Stimulated activated memory B cell treated with anti-CD40 and anti-IgM and Interleukin-4, amounts not matched to agents 10 μg/mL and 1 μg/mL and 100 μg/mL, for 72 hours (primary cell): ENCODE measurements around the gene TBCK.

Experiments
- ATAC-seq: fragments of 150-1000 bp; cut with Tn5 transposase; 2 replicates; pipeline ENCODE4 v1.10.0; 2021
- H3K27ac Mint-ChIP-seq: one replicate; pipeline ENCODE4 v1.8.0; 2022; ENCODE audit warnings: mild to moderate bottlenecking, mixed read lengths
- H3K27me3 Mint-ChIP-seq: one replicate; pipeline ENCODE4 v1.8.0; 2022; ENCODE audit warnings: mixed read lengths
- H3K36me3 Mint-ChIP-seq: one replicate; pipeline ENCODE4 v1.8.0; 2022; ENCODE audit warnings: mixed read lengths
- H3K4me1 Mint-ChIP-seq: one replicate; pipeline ENCODE4 v1.8.0; 2022; ENCODE audit warnings: mixed read lengths
- H3K4me3 Mint-ChIP-seq: one replicate; pipeline ENCODE4 v1.8.0; 2022; ENCODE audit warnings: mild to moderate bottlenecking, moderate library complexity, mixed read lengths
- H3K9me3 Mint-ChIP-seq: one replicate; pipeline ENCODE4 v1.8.0; 2022; ENCODE audit warnings: mixed read lengths

TBCK gene

DNA sequence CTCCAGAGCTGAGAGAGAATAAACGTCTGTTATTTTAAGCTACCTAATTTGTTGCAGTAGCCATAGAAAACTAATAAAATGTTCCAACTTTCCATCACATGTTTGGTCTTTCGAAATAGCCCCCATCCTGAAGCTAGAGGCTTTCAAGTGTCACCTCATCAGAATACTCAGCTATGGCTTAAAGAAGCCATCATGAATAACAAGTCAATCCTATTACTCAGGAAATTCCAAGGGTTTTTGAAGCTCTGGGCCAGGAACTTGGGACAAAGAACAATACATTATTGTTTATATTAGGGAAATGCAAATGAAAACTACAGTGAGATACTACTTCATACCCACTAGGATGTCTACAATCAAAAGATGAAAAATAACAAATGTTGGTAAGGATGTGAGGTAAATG, 42.2 kb downstream of the TBCK start:
- Mint-ChIP-seq H3K4me1 (peaks cover 9% of the 10 kb centered on the region), H3K9me3 (no peaks in the 10 kb centered on the region), H3K36me3 (peaks cover 17% of the 10 kb centered on the region), H3K27me3 (no peaks in the 10 kb centered on the region), H3K4me3 (no peak overlapping the region), H3K27ac (no peak overlapping the region)
- no peak for ATAC-seq

GRCh38 chr4:106270736-106271135, 45.3 kb downstream of the TBCK start:
- Mint-ChIP-seq H3K4me3 (no peak overlapping the region), H3K36me3 (peaks cover 17% of the 10 kb centered on the region), H3K27me3 (no peaks in the 10 kb centered on the region), H3K4me1 (peaks cover 11% of the 10 kb centered on the region), H3K9me3 (no peaks in the 10 kb centered on the region), H3K27ac (no peak overlapping the region)
- no peak for ATAC-seq

DNA sequence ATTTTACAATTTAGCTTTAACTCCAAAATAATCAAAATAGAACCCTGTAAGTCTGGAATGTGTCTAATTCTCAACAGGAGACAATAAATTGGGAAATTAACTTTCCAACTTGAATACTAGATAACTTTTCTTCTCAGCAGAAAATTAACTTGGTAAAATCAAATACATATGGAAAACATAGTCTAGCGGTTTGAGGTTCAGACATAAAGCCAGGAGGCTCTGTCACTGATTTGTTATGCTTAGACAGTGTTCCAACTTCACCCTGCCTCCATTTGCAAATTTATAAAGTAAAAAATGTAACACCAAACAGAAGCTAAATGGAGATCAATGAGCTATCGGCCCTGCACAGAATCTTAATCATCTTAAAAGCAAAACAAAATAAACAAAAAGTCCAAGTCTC, 46.3 kb downstream of the TBCK start:
- Mint-ChIP-seq H3K36me3 (peaks cover 14% of the 10 kb centered on the region), H3K4me3 (no peak overlapping the region), H3K27me3 (no peaks in the 10 kb centered on the region), H3K9me3 (no peaks in the 10 kb centered on the region), H3K4me1 (peaks cover 10% of the 10 kb centered on the region), H3K27ac (no peak overlapping the region)
- no peak for ATAC-seq

DNA sequence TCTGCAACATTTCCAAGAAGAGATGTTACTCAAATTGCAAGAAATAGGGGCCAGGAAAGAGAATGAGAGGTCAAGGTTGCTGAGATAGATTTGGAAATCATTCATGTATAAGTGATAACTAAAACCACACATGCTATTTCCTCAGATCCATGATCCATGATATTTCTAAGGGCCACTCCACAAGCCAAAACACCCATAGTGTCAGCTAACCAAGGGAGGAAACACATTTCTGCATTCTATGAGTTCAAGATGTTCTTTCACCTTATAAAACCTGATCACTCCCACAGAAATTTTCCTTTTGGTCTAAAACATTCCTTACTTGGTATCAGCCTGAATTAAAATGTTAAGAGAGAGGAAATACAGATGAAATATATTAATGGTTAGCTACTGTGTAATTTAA, 47.2 kb downstream of the TBCK start:
- ATAC-seq, result no peak
- H3K9me3 Mint-ChIP-seq, result no peaks in the 10 kb centered on the region
- H3K27ac Mint-ChIP-seq, result no peak overlapping the region
- H3K36me3 Mint-ChIP-seq, result peaks cover 5% of the 10 kb centered on the region
- H3K4me1 Mint-ChIP-seq, result peaks cover 4% of the 10 kb centered on the region
- H3K4me3 Mint-ChIP-seq, result no peak overlapping the region
- H3K27me3 Mint-ChIP-seq, result no peaks in the 10 kb centered on the region

DNA sequence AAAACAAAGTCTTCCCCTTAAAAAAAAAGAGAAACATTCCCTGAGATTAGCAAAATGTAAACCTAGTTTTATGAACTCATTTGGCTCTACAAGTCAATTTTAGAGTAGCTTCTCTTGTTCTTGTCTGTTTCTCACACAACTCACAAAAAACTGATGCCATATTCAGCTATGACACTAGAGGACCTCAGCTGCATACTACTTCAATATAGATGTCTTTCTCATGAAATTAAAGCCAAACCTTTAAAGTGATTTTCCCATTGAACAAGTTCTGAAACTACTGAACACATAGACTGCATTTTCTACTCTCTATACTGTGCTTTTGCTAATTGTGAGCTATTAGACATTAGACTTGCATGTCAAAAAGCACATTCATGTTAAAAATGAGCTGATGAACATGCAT, 49.8 kb downstream of the TBCK start:
- ATAC-seq, result no peak

GRCh38 chr4:106264331-106264728, 51.7 kb downstream of the TBCK start:
- no peak for ATAC-seq
- Mint-ChIP-seq H3K4me1 (peaks cover 4% of the 10 kb centered on the region), H3K27ac (no peak overlapping the region)

More for the DNA sequence above, 49.8 kb downstream of the TBCK start:
- peaks cover 6% of the 10 kb centered on the region for H3K36me3 Mint-ChIP-seq
- H3K27ac Mint-ChIP-seq, result no peak overlapping the region
- H3K27me3 Mint-ChIP-seq, result no peaks in the 10 kb centered on the region
- no peak overlapping the region for H3K4me3 Mint-ChIP-seq
- H3K4me1 Mint-ChIP-seq, result peaks cover 4% of the 10 kb centered on the region
- no peaks in the 10 kb centered on the region for H3K9me3 Mint-ChIP-seq

DNA sequence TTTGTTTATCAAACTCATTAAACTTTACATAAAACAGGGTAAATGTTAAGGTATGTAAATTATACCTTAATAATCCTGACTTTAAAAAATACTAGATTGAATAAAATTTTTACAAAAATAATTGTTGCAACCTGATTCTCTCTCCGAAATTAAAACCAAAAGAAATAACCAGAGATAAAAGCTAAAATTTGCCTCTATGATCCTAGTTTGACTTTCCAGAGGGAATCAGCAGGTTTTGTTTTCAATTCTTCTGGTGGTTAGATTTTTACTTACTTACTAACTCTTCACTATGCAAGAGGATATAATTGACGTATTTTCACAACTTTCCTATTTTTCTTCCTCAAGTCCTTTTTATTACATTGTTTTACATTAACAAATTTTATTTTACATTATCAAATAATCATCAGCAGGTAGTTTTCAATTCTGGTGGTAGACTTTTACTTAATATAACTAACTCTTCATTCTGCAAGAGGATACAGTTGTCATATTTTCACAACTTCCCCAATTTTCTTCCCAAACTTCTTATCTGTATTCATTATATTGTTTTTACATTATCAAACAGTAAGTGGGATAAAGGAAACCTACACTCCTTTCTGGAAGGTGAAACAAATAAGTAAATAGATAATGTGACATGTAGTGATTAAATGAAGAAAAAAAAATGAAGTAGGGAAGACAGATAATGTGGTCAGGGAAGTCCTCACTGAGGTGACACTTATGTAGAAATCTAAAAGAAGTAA, 52.2 kb downstream of the TBCK start:
- no peak for ATAC-seq
- Mint-ChIP-seq H3K27ac (no peak overlapping the region), H3K9me3 (no peaks in the 10 kb centered on the region), H3K36me3 (peaks cover 6% of the 10 kb centered on the region), H3K4me3 (no peak overlapping the region), H3K4me1 (peaks cover 1% of the 10 kb centered on the region), H3K27me3 (no peaks in the 10 kb centered on the region)

More at GRCh38 chr4:106264331-106264728, 51.7 kb downstream of the TBCK start:
- Mint-ChIP-seq H3K9me3 (no peaks in the 10 kb centered on the region), H3K27me3 (no peaks in the 10 kb centered on the region), H3K36me3 (peaks cover 6% of the 10 kb centered on the region), H3K4me3 (no peak overlapping the region)

GRCh38 chr4:106261980-106262379, 54.0 kb downstream of the TBCK start:
- Mint-ChIP-seq H3K27me3 (no peaks in the 10 kb centered on the region), H3K36me3 (peaks cover 6% of the 10 kb centered on the region), H3K4me1 (no peaks in the 10 kb centered on the region), H3K27ac (no peak overlapping the region), H3K4me3 (no peak overlapping the region), H3K9me3 (no peaks in the 10 kb centered on the region)
- ATAC-seq, result no peak

DNA sequence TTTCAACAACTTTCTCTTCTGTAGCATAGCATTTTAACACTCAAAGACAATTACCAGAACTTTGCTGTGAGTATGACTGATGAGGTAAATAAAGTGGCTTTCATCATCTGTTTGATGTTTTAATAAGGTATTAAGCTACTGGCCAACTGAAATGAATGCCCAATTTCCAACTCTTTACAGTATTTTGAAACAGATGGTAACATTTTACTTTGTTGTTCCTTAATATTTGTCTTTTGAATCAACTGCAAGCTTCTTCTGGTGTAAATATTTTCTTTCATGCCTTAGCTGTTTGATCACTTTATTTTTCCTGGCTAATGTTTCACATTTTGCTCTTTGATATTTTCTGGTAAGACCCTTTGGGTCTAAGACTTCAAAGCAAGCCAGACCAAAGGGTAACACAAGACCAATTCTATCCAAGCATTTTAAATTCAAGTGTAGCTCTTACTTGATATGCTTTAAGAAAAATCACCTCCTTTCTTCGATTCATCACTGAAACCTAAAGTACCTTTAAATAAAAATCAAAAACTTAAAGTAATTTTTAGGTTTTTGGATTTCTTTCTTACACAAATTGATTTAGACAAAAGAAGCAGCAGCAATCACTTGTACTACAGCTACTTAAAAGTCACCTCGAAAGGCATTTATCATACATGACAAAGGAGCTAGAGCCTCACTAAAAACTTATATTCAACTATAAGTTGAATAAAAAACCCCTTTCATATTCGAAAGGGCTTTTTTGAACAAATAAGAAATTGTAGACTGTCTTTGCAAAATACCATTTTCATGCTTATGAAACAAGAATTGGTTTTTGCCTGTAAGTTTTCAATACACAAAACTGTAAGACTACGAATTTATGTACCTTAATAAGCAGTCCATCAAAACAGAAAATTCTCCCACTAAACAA, 57.6 kb downstream of the TBCK start:
- H3K4me3 Mint-ChIP-seq, result no peak overlapping the region
- H3K4me1 Mint-ChIP-seq, result no peaks in the 10 kb centered on the region
- no peaks in the 10 kb centered on the region for H3K27me3 Mint-ChIP-seq
- H3K36me3 Mint-ChIP-seq, result peaks cover 22% of the 10 kb centered on the region
- ATAC-seq, result no peak
- no peaks in the 10 kb centered on the region for H3K9me3 Mint-ChIP-seq
- no peak overlapping the region for H3K27ac Mint-ChIP-seq

- H3K4me1 Mint-ChIP-seq, result no peaks in the 10 kb centered on the region
- ATAC-seq, result no peak
- no peaks in the 10 kb centered on the region for H3K27me3 Mint-ChIP-seq
- no peaks in the 10 kb centered on the region for H3K9me3 Mint-ChIP-seq
- no peak overlapping the region for H3K4me3 Mint-ChIP-seq
- H3K27ac Mint-ChIP-seq, result no peak overlapping the region
- peaks cover 21% of the 10 kb centered on the region for H3K36me3 Mint-ChIP-seq
Observed at GRCh38 chr4:106256190-106256589, 59.8 kb downstream of the TBCK start.

GRCh38 chr4:106255195-106255594, 60.8 kb downstream of the TBCK start:
- ATAC-seq, result no peak
- H3K4me3 Mint-ChIP-seq, result no peak overlapping the region
- H3K27me3 Mint-ChIP-seq, result no peaks in the 10 kb centered on the region
- H3K4me1 Mint-ChIP-seq, result no peaks in the 10 kb centered on the region
- H3K27ac Mint-ChIP-seq, result no peak overlapping the region
- peaks cover 27% of the 10 kb centered on the region for H3K36me3 Mint-ChIP-seq
- H3K9me3 Mint-ChIP-seq, result no peaks in the 10 kb centered on the region

DNA sequence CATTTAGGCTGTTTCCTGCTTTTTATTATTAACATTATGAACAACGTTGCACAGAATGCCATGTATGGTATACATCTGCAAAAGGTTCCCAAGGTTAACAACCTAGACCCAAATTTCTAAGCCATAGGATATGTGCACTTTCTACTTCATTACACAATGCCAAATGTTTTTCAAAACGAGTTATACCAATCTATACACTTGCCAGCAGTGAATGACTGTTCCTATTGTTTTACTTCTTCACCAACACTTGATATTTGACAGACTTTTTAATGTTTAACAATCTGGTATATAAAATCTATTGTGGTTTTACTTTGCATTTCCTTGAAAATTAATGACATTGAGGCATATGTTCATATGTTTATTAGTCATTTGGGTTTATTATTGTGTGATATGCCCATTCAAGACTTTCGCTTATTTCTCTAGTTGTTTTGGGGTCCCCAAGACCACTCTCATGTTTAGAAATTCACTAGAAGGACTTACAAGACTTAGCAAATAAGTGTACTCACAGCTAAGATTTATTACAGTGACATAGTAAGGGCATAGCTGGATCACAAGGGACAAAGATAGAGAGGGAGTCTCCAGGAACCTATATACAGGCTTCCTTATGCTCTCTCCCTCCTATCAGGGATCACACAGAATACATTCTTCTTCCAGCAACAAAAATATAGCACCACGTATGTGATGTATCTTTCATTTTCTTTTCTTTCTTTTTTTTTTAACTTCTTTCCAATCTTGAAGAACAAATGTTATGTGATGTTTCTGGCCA, 62.5 kb downstream of the TBCK start:
- H3K9me3 Mint-ChIP-seq, result no peaks in the 10 kb centered on the region
- no peaks in the 10 kb centered on the region for H3K27me3 Mint-ChIP-seq
- H3K4me1 Mint-ChIP-seq, result no peaks in the 10 kb centered on the region
- no peak overlapping the region for H3K4me3 Mint-ChIP-seq
- H3K27ac Mint-ChIP-seq, result no peak overlapping the region
- no peak for ATAC-seq
- peaks cover 34% of the 10 kb centered on the region for H3K36me3 Mint-ChIP-seq

- no peak overlapping the region for H3K4me3 Mint-ChIP-seq
- H3K9me3 Mint-ChIP-seq, result no peaks in the 10 kb centered on the region
- no peaks in the 10 kb centered on the region for H3K4me1 Mint-ChIP-seq
- H3K27ac Mint-ChIP-seq, result no peak overlapping the region
- no peak for ATAC-seq
- H3K27me3 Mint-ChIP-seq, result no peaks in the 10 kb centered on the region
- H3K36me3 Mint-ChIP-seq, result peaks cover 51% of the 10 kb centered on the region
Observed at GRCh38 chr4:106247600-106247999, 68.4 kb downstream of the TBCK start.

DNA sequence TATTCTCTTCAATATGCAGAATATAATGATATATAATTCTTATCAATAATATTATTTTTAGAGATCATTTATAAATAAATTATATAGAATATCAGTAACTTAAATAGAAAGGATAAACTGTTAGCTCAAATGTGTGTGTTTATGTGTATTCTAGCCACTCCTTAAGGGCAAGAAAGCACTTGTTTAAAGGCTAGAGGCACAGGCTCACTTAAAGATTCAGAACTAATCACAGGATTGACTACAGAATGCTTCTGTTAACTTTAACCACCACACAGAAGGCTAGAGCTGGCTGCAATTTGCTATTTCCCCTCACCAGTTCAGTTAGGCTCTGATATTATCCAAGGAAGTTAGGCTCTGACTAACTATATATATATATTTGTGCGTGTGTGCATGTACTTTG, 69.6 kb downstream of the TBCK start:
- Mint-ChIP-seq H3K4me3 (no peak overlapping the region), H3K27me3 (no peaks in the 10 kb centered on the region), H3K36me3 (peaks cover 55% of the 10 kb centered on the region), H3K9me3 (no peaks in the 10 kb centered on the region), H3K4me1 (no peaks in the 10 kb centered on the region), H3K27ac (no peak overlapping the region)
- no peak for ATAC-seq

GRCh38 chr4:106245176-106245575, 70.8 kb downstream of the TBCK start:
- ATAC-seq, result no peak
- no peaks in the 10 kb centered on the region for H3K4me1 Mint-ChIP-seq
- peaks cover 49% of the 10 kb centered on the region for H3K36me3 Mint-ChIP-seq
- H3K27ac Mint-ChIP-seq, result no peak overlapping the region
- no peaks in the 10 kb centered on the region for H3K27me3 Mint-ChIP-seq
- H3K9me3 Mint-ChIP-seq, result no peaks in the 10 kb centered on the region
- no peak overlapping the region for H3K4me3 Mint-ChIP-seq
